ENCODE measurements around the gene VASN.

DNA sequence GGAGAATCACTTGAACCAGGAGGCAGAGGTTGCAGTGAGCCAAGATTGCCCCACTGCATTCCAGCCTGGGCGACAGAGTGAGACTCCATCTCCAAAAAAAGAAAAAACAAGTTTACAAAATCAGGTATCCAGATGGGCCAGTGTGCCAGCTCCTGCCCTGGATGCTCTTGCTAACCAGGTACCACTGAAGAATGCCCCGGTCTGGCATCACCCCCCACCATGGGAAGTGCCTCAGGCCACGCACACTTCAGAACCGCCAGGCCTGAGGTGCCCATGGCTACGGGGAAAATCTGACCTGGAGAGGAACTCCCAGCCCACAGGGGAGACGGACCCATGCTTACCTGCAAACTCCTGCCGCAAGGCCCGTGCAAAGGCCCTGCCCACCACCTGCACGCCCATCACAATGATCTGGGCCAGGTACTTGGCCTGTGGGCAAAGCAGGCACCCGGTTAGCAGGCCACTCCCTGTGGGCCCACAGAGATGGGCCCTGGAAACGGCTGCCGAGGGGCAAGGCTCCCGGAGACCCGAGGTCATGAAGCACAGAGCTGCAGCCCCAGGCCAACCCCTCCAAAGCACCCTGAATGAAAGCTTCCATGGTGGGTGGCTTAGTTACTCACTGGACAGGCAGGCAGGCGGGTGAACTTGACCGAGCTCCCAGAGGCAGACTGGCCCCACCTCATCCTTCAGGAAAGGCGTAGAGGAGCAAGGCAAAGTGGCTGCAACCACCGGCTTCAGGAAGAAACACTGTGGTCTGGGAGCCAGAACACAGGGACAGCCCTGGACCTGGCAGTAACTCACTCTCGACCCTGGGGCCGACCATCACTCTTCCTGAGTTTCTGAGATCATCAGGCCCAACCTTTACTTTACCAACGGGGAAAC is 28.5 kb upstream of the VASN start:
- no peak for TF ChIP-seq CTCF (IDR thresholded peaks at IDR 0.05)
- TF ChIP-seq POLR2A (IDR thresholded peaks at IDR 0.05): no peak
